Uterus (tissue), 4 donors: ENCODE results near the gene MAPRE2. TPM values are rescaled to one million over a fixed set of nuclear protein-coding genes. Genes with fewer than 3 reads are reported as not detected.
A peak's percentile ranks its signal among the peaks of the same experiment; 100 is the strongest.

Experiments
- DNase-seq, 2 donors: peaks; one replicate each; pipeline ENCODE4 v3.0.0-alpha.2; 2019 to 2020
- H3K27ac ChIP-seq, 2 donors: fragments of 200-600 bp; sonication (generic); 1 replicate in 1 of 2; 2 replicates in 1 of 2; pipeline ENCODE4 v1.5.1; 2016 to 2018
- H3K27me3 ChIP-seq, 2 donors: fragments of 200-600 bp; sonication (generic); one replicate each; pipeline ENCODE4 v1.5.1; 2018 to 2019; ENCODE audit warnings: control low read depth in 1 of 2
- H3K36me3 ChIP-seq, 2 donors: fragments of 200-600 bp; sonication (generic); one replicate each; pipeline ENCODE4 v1.5.1; 2019; ENCODE audit warnings: control low read depth in 1 of 2
- H3K4me1 ChIP-seq, 2 donors: fragments of 200-600 bp; sonication (generic); one replicate each; pipeline ENCODE4 v1.5.1; 2018 to 2019; ENCODE audit warnings: control low read depth in 1 of 2
- H3K4me3 ChIP-seq, 2 donors: fragments of 200-600 bp; sonication (generic); 1 replicate in 1 of 2; 2 replicates in 1 of 2; pipeline ENCODE4 v1.5.1; 2018 to 2019; ENCODE audit warnings: mild to moderate bottlenecking in 1 of 2
- H3K9me3 ChIP-seq, 2 donors: fragments of 200-600 bp; sonication (generic); one replicate each; pipeline ENCODE4 v1.5.1; 2019; ENCODE audit warnings: control low read depth in 1 of 2
- CTCF ChIP-seq, 4 experiments: fragments of 200-600 bp in 2 of 4; fragments of 450-650 bp in 2 of 4; sonication (generic) in 2 of 4; IDR thresholded peaks; one replicate each; pipeline ENCODE4 v1.5.1; 2016 to 2019; ENCODE audit warnings: antibody characterized with exemption in 4 of 4, mild to moderate bottlenecking in 2 of 4, moderate library complexity in 1 of 4
- POLR2A ChIP-seq, 2 donors: fragments of 450-650 bp; IDR thresholded peaks; one replicate each; pipeline ENCODE4 v1.6.1; 2016; ENCODE audit warnings: antibody characterized with exemption in 2 of 2, mild to moderate bottlenecking in 1 of 2, moderate library complexity in 1 of 2
- intact Hi-C: fragments of 100-400 bp; cut with DNase I; formaldehyde crosslinking; loops from one replicate; pipeline ENCODE4 v1.15.1; 2023; ENCODE audit warnings: low total_unique reads
- total RNA-seq, 4 donors: library from RNA; depleted of rRNA in 3 of 4; stranded (reverse); fragments of >200 nt in 3 of 4; gene quantifications; one replicate each; pipeline versions ENCODE4 v1.1.0 to v1.2.4, GENCODE V29; 2014 to 2023
- donor health status: DM: yes; HTN: yes; CAD: no.

The MAPRE2 gene
- total RNA-seq, 4 donors from 2014 or later, result 7.4 to 29.8 (median 21.7) TPM

GRCh38 chr18:35110554-35111485 lies 69.6 kb downstream of the MAPRE2 start:
- Histone ChIP-seq H3K9me3 (peaks cover 0 to 11% of the 10 kb centered on the region in 2 donors), H3K27ac (no peak overlapping the region), H3K4me3 (no peak overlapping the region), H3K36me3 (no peaks in the 10 kb centered on the region), H3K4me1 (no peaks in the 10 kb centered on the region), H3K27me3 (no peaks in the 10 kb centered on the region)
- TF ChIP-seq POLR2A (IDR thresholded peaks at IDR 0.05) (no peak), CTCF (IDR thresholded peaks at IDR 0.05) (no peak)
- intact Hi-C loops, result no loop called here
- no peak for DNase-seq

DNA sequence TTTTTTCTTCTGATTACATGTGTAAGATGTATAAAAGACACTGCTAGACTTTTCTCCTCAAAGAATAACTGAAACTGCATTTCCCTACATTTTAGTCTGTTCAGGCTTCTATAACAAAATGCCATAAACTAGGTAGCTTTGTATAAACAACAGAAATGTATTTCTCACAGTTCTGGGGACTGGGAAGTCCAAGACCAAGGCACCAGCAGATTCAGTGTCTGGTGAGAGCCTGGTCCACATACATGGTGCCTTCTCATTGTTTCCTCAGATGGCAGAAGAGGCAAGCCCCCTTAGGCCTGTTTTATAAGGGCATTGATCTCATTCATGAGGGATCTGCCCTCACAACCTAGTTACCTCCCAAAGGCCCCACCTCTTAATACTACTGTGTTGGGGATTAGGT lies 71.5 kb downstream of the MAPRE2 start:
- H3K27ac ChIP-seq, result no peak overlapping the region
- H3K4me3 ChIP-seq, result no peak overlapping the region
- no peaks in the 10 kb centered on the region for H3K36me3 ChIP-seq
- DNase-seq, result no peak
- peaks cover 0 to 11% of the 10 kb centered on the region in 2 donors for H3K9me3 ChIP-seq
- no peaks in the 10 kb centered on the region for H3K27me3 ChIP-seq
- intact Hi-C loops, result no loop called here
- H3K4me1 ChIP-seq, result peaks cover 0 to 6% of the 10 kb centered on the region in 2 donors
- no peak for TF ChIP-seq CTCF (IDR thresholded peaks at IDR 0.05)
- TF ChIP-seq POLR2A (IDR thresholded peaks at IDR 0.05), result no peak

GRCh38 chr18:35114305-35114704 lies 73.1 kb downstream of the MAPRE2 start:
- Histone ChIP-seq H3K4me1 (peaks cover 0 to 13% of the 10 kb centered on the region in 2 donors), H3K4me3 (no peak overlapping the region), H3K36me3 (no peaks in the 10 kb centered on the region), H3K9me3 (peaks cover 0 to 11% of the 10 kb centered on the region in 2 donors), H3K27me3 (no peaks in the 10 kb centered on the region), H3K27ac (no peak overlapping the region)
- intact Hi-C loops, result no loop called here
- DNase-seq, result no peak
- TF ChIP-seq POLR2A (IDR thresholded peaks at IDR 0.05) (no peak), CTCF (IDR thresholded peaks at IDR 0.05) (no peak)

DNA sequence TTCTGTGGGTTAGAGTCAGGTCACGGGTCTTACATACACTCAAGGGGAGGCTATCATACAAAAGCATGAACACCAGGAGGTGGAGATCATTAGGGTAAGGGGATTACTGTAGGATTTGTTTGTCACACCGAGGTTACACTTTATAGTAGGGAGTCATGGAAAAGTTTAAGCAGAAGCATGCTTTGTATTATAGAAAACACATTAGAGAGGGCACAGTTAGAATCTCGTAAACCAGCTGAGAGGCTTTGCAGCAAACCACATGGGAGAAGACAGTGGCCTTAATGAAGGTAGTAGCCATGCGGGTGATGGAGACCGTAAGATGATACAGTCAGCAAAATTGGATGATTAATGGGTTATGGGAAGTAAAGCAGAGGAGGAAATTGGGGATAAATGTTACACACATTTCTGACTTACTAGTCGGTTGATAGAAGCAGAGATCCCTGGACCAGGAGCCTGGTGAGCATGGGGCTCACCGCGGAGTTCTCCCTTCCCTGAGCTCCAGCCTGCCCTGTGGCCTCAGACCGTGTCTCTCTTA lies 75.6 kb downstream of the MAPRE2 start:
- DNase-seq, result no peak
- Histone ChIP-seq H3K4me1 (peaks cover 0 to 13% of the 10 kb centered on the region in 2 donors), H3K36me3 (no peaks in the 10 kb centered on the region), H3K27me3 (no peaks in the 10 kb centered on the region), H3K9me3 (peaks cover 0 to under 1% of the 10 kb centered on the region in 2 donors), H3K27ac (peak overlapping the region; percentile 52 to 86), H3K4me3 (no peak overlapping the region)
- intact Hi-C loops, result no loop called here
- TF ChIP-seq POLR2A (IDR thresholded peaks at IDR 0.05), result no peak
- no peak for TF ChIP-seq CTCF (IDR thresholded peaks at IDR 0.05)

DNA sequence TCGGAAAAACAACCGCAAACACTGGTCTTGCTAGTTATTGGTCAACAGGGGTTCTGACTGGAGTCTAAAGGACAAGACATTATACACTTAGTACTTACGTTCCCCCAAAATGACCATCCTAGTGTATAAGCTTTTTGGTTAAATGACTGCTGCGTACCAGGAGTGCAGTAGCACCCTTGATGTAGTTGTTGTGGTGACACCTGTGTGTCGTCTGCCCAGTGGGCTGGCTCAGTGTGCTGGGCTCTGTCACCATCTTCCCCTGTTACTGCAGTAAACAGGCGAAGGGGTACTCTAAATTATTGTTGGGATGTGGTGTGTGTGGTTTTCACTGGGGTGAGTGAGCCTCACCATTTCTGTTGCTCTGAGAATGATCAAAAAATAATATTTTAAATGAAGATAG lies 76.2 kb downstream of the MAPRE2 start:
- no peaks in the 10 kb centered on the region for H3K9me3 ChIP-seq
- H3K27ac ChIP-seq, result peak overlapping the region; percentile 52 to 86
- no peaks in the 10 kb centered on the region for H3K27me3 ChIP-seq
- no peak for TF ChIP-seq CTCF (IDR thresholded peaks at IDR 0.05)
- TF ChIP-seq POLR2A (IDR thresholded peaks at IDR 0.05), result no peak
- DNase-seq, result no peak
- H3K4me1 ChIP-seq, result peaks cover 0 to 13% of the 10 kb centered on the region in 2 donors
- no peaks in the 10 kb centered on the region for H3K36me3 ChIP-seq
- intact Hi-C loops, result no loop called here
- no peak overlapping the region for H3K4me3 ChIP-seq
